LNCAP (cell line): Measurements from ENCODE around the gene GRIK4.

ENCODE experiments used
- CTCF ChIP-seq: fragments of 450-650 bp; IDR thresholded peaks from 2 replicates; pipeline ENCODE4 v1.5.1; 2017; ENCODE audit warnings: mild to moderate bottlenecking

The GRIK4 gene

GRCh38 chr11:120529911-120530310 is 18.4 kb downstream of the GRIK4 start:
- TF ChIP-seq CTCF = no peak

- no peak for TF ChIP-seq CTCF
These were observed 20.7 kb downstream of the GRIK4 start for GRCh38 chr11:120532082-120532831.

- no peak for TF ChIP-seq CTCF
These were observed 21.3 kb downstream of the GRIK4 start for GRCh38 chr11:120532832-120533196.

GRCh38 chr11:120536091-120536796 is 24.7 kb downstream of the GRIK4 start:
- TF ChIP-seq CTCF = no peak

GRCh38 chr11:120536797-120537169 is 25.2 kb downstream of the GRIK4 start:
- TF ChIP-seq CTCF = no peak

GRCh38 chr11:120537996-120538395 is 26.4 kb downstream of the GRIK4 start:
- TF ChIP-seq CTCF = no peak

- no peak for TF ChIP-seq CTCF
These were observed 27.2 kb downstream of the GRIK4 start for GRCh38 chr11:120538707-120539106.
